T-helper 17 cell (primary cell): ENCODE measurements around the gene WWC1. TPM values are rescaled to one million over a fixed set of nuclear protein-coding genes. Genes with fewer than 3 reads are reported as not detected.

Experiments used
- ATAC-seq: fragments of 150-1000 bp; cut with Tn5 transposase; 2 replicates; pipeline ENCODE4 v1.10.0; 2021; ENCODE audit warnings: mild to moderate bottlenecking, moderate library complexity
- DNase-seq, 3 donors: peaks; one replicate each; pipeline versions ENCODE4 v3.0.0 to v3.0.0-alpha.2; 2020 to 2021
- H3K9me3 ChIP-seq: one replicate; pipeline ENCODE4 v1.7.0; 2013; ENCODE audit warnings: low read length, mild to moderate bottlenecking; ENCODE audit not compliant: control insufficient read depth, poor library complexity, severe bottlenecking
- H3K27ac Mint-ChIP-seq: one replicate; pipeline ENCODE4 v1.8.0; 2022; ENCODE audit warnings: mild to moderate bottlenecking, moderate library complexity, mixed read lengths
- H3K27me3 Mint-ChIP-seq: one replicate; pipeline ENCODE4 v1.8.0; 2022; ENCODE audit warnings: mixed read lengths
- H3K36me3 Mint-ChIP-seq: one replicate; pipeline ENCODE4 v1.8.0; 2022; ENCODE audit warnings: low read depth, mixed read lengths
- H3K4me1 Mint-ChIP-seq: one replicate; pipeline ENCODE4 v1.8.0; 2022; ENCODE audit warnings: mild to moderate bottlenecking, mixed read lengths
- H3K4me3 Mint-ChIP-seq: one replicate; pipeline ENCODE4 v1.8.0; 2022; ENCODE audit warnings: mild to moderate bottlenecking, moderate library complexity, mixed read lengths
- total RNA-seq, 4 donors: library from RNA in 2 of 4; stranded (reverse) in 2 of 4; gene quantifications; one replicate each; pipeline ENCODE4 v1.2.3 and lab custom pipeline; 2022 to 2026

WWC1 gene
- total RNA-seq, 2 donors from 2014 or later = 5.4 TPM

GRCh38 chr5:168291964-168292785 lies 730 bp downstream of the WWC1 start:
- peaks cover 13% of the 10 kb centered on the region for H3K4me1 Mint-ChIP-seq
- no peaks in the 10 kb centered on the region for H3K27me3 Mint-ChIP-seq
- no peaks in the 10 kb centered on the region for H3K9me3 ChIP-seq
- H3K36me3 Mint-ChIP-seq = no peaks in the 10 kb centered on the region
- H3K27ac Mint-ChIP-seq = no peak overlapping the region
- H3K4me3 Mint-ChIP-seq = peak overlapping the region; percentile 65
- ATAC-seq (peak; percentile 2), DNase-seq (no peak)

- DNase-seq (no peak), ATAC-seq (no peak)
- no peaks in the 10 kb centered on the region for H3K9me3 ChIP-seq
- Mint-ChIP-seq H3K36me3 (no peaks in the 10 kb centered on the region), H3K27ac (no peak overlapping the region), H3K4me3 (peak overlapping the region; percentile 65), H3K27me3 (no peaks in the 10 kb centered on the region), H3K4me1 (peaks cover 13% of the 10 kb centered on the region)
Measured at GRCh38 chr5:168292786-168293696, 1.6 kb downstream of the WWC1 start.

- Mint-ChIP-seq H3K36me3 (no peaks in the 10 kb centered on the region), H3K27ac (no peak overlapping the region), H3K4me3 (no peak overlapping the region), H3K27me3 (no peaks in the 10 kb centered on the region), H3K4me1 (peaks cover 7% of the 10 kb centered on the region)
- no peak for ATAC-seq
- H3K9me3 ChIP-seq = no peaks in the 10 kb centered on the region
- no peak for DNase-seq
Measured at GRCh38 chr5:168295574-168296201, 4.2 kb downstream of the WWC1 start.

GRCh38 chr5:168296682-168297081 lies 5.2 kb downstream of the WWC1 start:
- H3K4me1 Mint-ChIP-seq = peaks cover 5% of the 10 kb centered on the region
- no peak for ATAC-seq

DNA sequence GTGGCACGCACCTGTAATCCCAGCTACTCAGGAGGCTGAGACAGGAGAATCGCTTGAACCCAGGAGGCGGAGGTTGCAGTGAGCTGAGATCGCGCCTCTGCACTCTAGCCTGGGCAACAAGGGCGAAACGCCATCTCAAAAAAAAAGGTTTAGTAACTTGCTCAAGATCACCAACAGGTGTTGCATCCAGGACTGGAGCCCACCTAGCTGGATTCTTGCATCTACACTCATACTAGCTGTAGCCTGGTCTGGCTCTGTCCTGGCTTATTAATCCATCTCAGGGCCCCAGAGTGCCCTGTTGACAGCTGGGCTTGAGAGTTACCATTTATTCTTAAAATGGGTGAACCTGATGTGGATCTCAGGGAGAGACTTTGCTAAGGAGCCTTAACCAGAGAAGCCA lies 7.5 kb downstream of the WWC1 start:
- no peaks in the 10 kb centered on the region for H3K4me1 Mint-ChIP-seq
- H3K4me3 Mint-ChIP-seq = no peak overlapping the region
- H3K27ac Mint-ChIP-seq = no peak overlapping the region
- DNase-seq (no peak), ATAC-seq (no peak)
- H3K27me3 Mint-ChIP-seq = no peaks in the 10 kb centered on the region
- H3K36me3 Mint-ChIP-seq = no peaks in the 10 kb centered on the region
- H3K9me3 ChIP-seq = no peaks in the 10 kb centered on the region

More at GRCh38 chr5:168296682-168297081, 5.2 kb downstream of the WWC1 start:
- H3K9me3 ChIP-seq = no peaks in the 10 kb centered on the region
- no peaks in the 10 kb centered on the region for H3K36me3 Mint-ChIP-seq
- no peak overlapping the region for H3K4me3 Mint-ChIP-seq
- H3K27me3 Mint-ChIP-seq = no peaks in the 10 kb centered on the region
- H3K27ac Mint-ChIP-seq = no peak overlapping the region
- no peak for DNase-seq

DNA sequence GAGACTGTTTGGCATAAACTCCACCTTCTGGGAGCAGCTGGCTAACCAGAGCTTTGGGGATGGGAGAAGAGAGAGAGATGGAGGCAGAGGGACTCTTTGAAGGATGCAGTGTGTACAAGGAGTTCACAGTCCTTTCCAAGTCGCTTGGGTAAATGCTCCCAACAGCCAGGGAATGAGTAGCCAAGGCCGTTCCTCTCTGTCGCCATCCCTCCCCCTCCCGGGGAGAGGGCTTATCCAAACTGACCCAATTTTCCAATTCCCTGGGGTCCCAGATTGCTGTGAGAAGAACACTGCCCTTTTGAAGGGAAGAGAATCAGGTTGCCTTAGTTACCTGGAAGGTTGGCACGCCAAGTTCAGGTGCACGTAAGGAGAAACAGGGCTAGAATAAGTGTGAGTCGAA lies 7.9 kb downstream of the WWC1 start:
- no peak overlapping the region for H3K4me3 Mint-ChIP-seq
- H3K4me1 Mint-ChIP-seq = no peaks in the 10 kb centered on the region
- H3K9me3 ChIP-seq = no peaks in the 10 kb centered on the region
- DNase-seq (no peak), ATAC-seq (no peak)
- H3K27ac Mint-ChIP-seq = no peak overlapping the region
- H3K27me3 Mint-ChIP-seq = no peaks in the 10 kb centered on the region
- H3K36me3 Mint-ChIP-seq = no peaks in the 10 kb centered on the region

DNA sequence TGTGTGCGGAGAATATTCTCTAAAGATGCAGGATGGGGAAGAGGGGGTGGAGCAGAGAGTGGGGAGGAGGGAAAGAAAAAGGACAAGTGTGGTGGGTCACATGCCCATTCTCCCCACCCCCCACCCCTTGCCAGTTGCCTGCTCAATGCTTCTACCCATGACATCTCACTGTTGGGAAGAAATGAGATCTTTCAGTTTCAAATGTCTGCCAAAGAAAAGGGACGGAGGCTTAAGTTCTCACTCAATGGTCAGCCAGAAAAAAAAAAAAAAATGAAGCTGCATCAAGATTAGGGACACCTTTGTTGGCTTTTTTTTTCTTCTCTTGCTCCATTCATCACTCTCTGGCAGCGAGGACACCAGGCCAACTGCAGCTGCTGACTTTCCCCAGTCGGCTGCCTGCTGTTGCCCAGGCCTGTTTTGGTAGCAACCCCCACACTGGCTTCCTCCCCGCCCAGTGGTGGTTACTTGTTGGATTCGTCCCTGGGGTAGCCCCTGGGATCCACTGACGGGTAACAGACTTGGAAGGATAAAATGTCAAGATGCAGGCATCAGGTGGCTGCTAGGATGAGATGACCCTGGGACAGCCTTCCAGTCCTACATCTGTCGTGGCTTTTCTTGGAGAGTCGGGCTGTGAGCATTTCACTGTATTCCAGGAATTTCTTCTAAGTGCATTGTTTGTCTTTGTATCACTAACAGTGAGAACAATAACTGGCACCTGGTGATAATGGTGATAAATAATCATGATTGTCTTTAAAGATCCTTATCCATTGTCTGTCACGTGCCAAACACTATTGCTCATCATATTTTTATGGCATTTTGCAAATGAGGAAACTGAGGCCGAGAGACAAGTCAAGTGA lies 9.1 kb downstream of the WWC1 start:
- H3K36me3 Mint-ChIP-seq = no peaks in the 10 kb centered on the region
- H3K4me1 Mint-ChIP-seq = no peaks in the 10 kb centered on the region
- no peak overlapping the region for H3K4me3 Mint-ChIP-seq
- no peak overlapping the region for H3K27ac Mint-ChIP-seq
- ATAC-seq = no peak
- no peak for DNase-seq
- no peaks in the 10 kb centered on the region for H3K27me3 Mint-ChIP-seq
- H3K9me3 ChIP-seq = no peaks in the 10 kb centered on the region

GRCh38 chr5:168301593-168302390 lies 10.3 kb downstream of the WWC1 start:
- Mint-ChIP-seq H3K36me3 (no peaks in the 10 kb centered on the region), H3K4me3 (no peak overlapping the region), H3K27me3 (no peaks in the 10 kb centered on the region), H3K27ac (no peak overlapping the region), H3K4me1 (no peaks in the 10 kb centered on the region)
- ATAC-seq = no peak
- no peaks in the 10 kb centered on the region for H3K9me3 ChIP-seq
- no peak for DNase-seq

GRCh38 chr5:168302785-168303184 lies 11.3 kb downstream of the WWC1 start:
- H3K4me1 Mint-ChIP-seq = no peaks in the 10 kb centered on the region
- no peaks in the 10 kb centered on the region for H3K36me3 Mint-ChIP-seq
- ATAC-seq (no peak), DNase-seq (no peak)
- H3K27me3 Mint-ChIP-seq = peaks cover under 1% of the 10 kb centered on the region
- H3K4me3 Mint-ChIP-seq = no peak overlapping the region
- H3K27ac Mint-ChIP-seq = no peak overlapping the region
- no peaks in the 10 kb centered on the region for H3K9me3 ChIP-seq

GRCh38 chr5:168303393-168304025 lies 12.1 kb downstream of the WWC1 start:
- no peaks in the 10 kb centered on the region for H3K36me3 Mint-ChIP-seq

GRCh38 chr5:168304349-168304748 lies 12.9 kb downstream of the WWC1 start:
- no peaks in the 10 kb centered on the region for H3K9me3 ChIP-seq
- H3K4me3 Mint-ChIP-seq = no peak overlapping the region
- no peaks in the 10 kb centered on the region for H3K36me3 Mint-ChIP-seq
- H3K27ac Mint-ChIP-seq = no peak overlapping the region
- DNase-seq = no peak
- H3K4me1 Mint-ChIP-seq = no peaks in the 10 kb centered on the region
- peaks cover 4% of the 10 kb centered on the region for H3K27me3 Mint-ChIP-seq
- no peak for ATAC-seq

More at GRCh38 chr5:168303393-168304025, 12.1 kb downstream of the WWC1 start:
- ATAC-seq (no peak), DNase-seq (no peak)
- no peaks in the 10 kb centered on the region for H3K9me3 ChIP-seq
- Mint-ChIP-seq H3K4me3 (no peak overlapping the region), H3K4me1 (no peaks in the 10 kb centered on the region), H3K27me3 (peaks cover 4% of the 10 kb centered on the region), H3K27ac (no peak overlapping the region)
